Stimulated activated naive CD8-positive, alpha-beta T cell treated with anti-CD3 and anti-CD28 coated beads, Interleukin-15, Interleukin-2, amounts not matched to agents 100 ng/mL and 50 ng/mL, for 24 hours (primary cell): Measurements from ENCODE around the gene DNPH1.

Source experiments
- H3K27ac Mint-ChIP-seq: one replicate; pipeline ENCODE4 v1.8.0; 2021; ENCODE audit warnings: mild to moderate bottlenecking, mixed read lengths
- H3K27me3 Mint-ChIP-seq: one replicate; pipeline ENCODE4 v1.8.0; 2021; ENCODE audit warnings: mixed read lengths
- H3K36me3 Mint-ChIP-seq: one replicate; pipeline ENCODE4 v1.8.0; 2021; ENCODE audit warnings: low read depth, mixed read lengths
- H3K4me1 Mint-ChIP-seq: one replicate; pipeline ENCODE4 v1.8.0; 2021; ENCODE audit warnings: low read depth, mixed read lengths
- H3K4me3 Mint-ChIP-seq: one replicate; pipeline ENCODE4 v1.8.0; 2021; ENCODE audit warnings: mild to moderate bottlenecking, mixed read lengths
- H3K9me3 Mint-ChIP-seq: one replicate; pipeline ENCODE4 v1.8.0; 2021; ENCODE audit warnings: mixed read lengths

The DNPH1 gene

GRCh38 chr6:43176423-43176786, 52.9 kb downstream of the DNPH1 start:
- H3K4me3 Mint-ChIP-seq, result no peak overlapping the region
- peaks cover 38% of the 10 kb centered on the region for H3K4me1 Mint-ChIP-seq
- H3K9me3 Mint-ChIP-seq, result no peaks in the 10 kb centered on the region
- H3K27me3 Mint-ChIP-seq, result no peaks in the 10 kb centered on the region
- H3K27ac Mint-ChIP-seq, result peak overlapping the region; percentile 68
- peaks cover 40% of the 10 kb centered on the region for H3K36me3 Mint-ChIP-seq

- H3K27ac Mint-ChIP-seq, result peak overlapping the region; percentile 68
- no peaks in the 10 kb centered on the region for H3K9me3 Mint-ChIP-seq
- no peak overlapping the region for H3K4me3 Mint-ChIP-seq
- H3K27me3 Mint-ChIP-seq, result no peaks in the 10 kb centered on the region
- peaks cover 34% of the 10 kb centered on the region for H3K4me1 Mint-ChIP-seq
- peaks cover 35% of the 10 kb centered on the region for H3K36me3 Mint-ChIP-seq
These were observed 53.4 kb downstream of the DNPH1 start for GRCh38 chr6:43175676-43176422.
